ENCODE results near the gene CCBE1.
"Not testable (repeated sequence)": the region's sequence is repeated elsewhere in the genome, so short reads cannot be mapped to it uniquely, and the experiment has no call there.

The CCBE1 gene

GRCh38 chr18:59649591-59649990, 47.6 kb downstream of the CCBE1 start:
- Histone ChIP-seq H3K4me3 (ENCODE audit: low read length) (no peak overlapping the region), H3K27ac (ENCODE audit: low read length) (no peak overlapping the region), H3K36me3 (ENCODE audit: control insufficient read depth, low read depth, low read length) (no peaks in the 10 kb centered on the region), H3K4me1 (ENCODE audit: control insufficient read depth, low read depth, low read length) (peaks cover 4% of the 10 kb centered on the region), H3K9ac (ENCODE audit: low read length) (no peak overlapping the region), H3K9me3 (ENCODE audit: control insufficient read depth, low read depth, low read length) (no peaks in the 10 kb centered on the region), H3K27me3 (ENCODE audit: control insufficient read depth, insufficient read depth, low read length) (no peaks in the 10 kb centered on the region)

- H3K4me3 ChIP-seq (ENCODE audit: low read length); H3K27ac ChIP-seq (ENCODE audit: low read length); H3K9ac ChIP-seq (ENCODE audit: low read length); H3K27me3 ChIP-seq (ENCODE audit: control insufficient read depth, insufficient read depth, low read length); H3K9me3 ChIP-seq (ENCODE audit: control insufficient read depth, low read depth, low read length); H3K4me1 ChIP-seq (ENCODE audit: control insufficient read depth, low read depth, low read length); H3K36me3 ChIP-seq (ENCODE audit: control insufficient read depth, low read depth, low read length): not testable (repeated sequence)
Observed at GRCh38 chr18:59648469-59648868, 48.8 kb downstream of the CCBE1 start.

- Histone ChIP-seq H3K27me3 (ENCODE audit: control insufficient read depth, insufficient read depth, low read length) (no peaks in the 10 kb centered on the region), H3K9me3 (ENCODE audit: control insufficient read depth, low read depth, low read length) (no peaks in the 10 kb centered on the region), H3K4me3 (ENCODE audit: low read length) (no peak overlapping the region), H3K27ac (ENCODE audit: low read length) (no peak overlapping the region), H3K4me1 (ENCODE audit: control insufficient read depth, low read depth, low read length) (peaks cover 8% of the 10 kb centered on the region), H3K9ac (ENCODE audit: low read length) (no peak overlapping the region), H3K36me3 (ENCODE audit: control insufficient read depth, low read depth, low read length) (no peaks in the 10 kb centered on the region)
Observed at GRCh38 chr18:59646963-59647307, 50.3 kb downstream of the CCBE1 start.

- H3K27me3 ChIP-seq (ENCODE audit: control insufficient read depth, insufficient read depth, low read length): no peaks in the 10 kb centered on the region
- H3K4me3 ChIP-seq (ENCODE audit: low read length): no peak overlapping the region
- no peaks in the 10 kb centered on the region for H3K36me3 ChIP-seq (ENCODE audit: control insufficient read depth, low read depth, low read length)
- no peak overlapping the region for H3K9ac ChIP-seq (ENCODE audit: low read length)
- H3K27ac ChIP-seq (ENCODE audit: low read length): no peak overlapping the region
- H3K4me1 ChIP-seq (ENCODE audit: control insufficient read depth, low read depth, low read length): peaks cover 8% of the 10 kb centered on the region
- no peaks in the 10 kb centered on the region for H3K9me3 ChIP-seq (ENCODE audit: control insufficient read depth, low read depth, low read length)
Observed at GRCh38 chr18:59646228-59646962, 50.8 kb downstream of the CCBE1 start.

- Histone ChIP-seq H3K27ac (ENCODE audit: low read length) (no peak overlapping the region), H3K9me3 (ENCODE audit: control insufficient read depth, low read depth, low read length) (no peaks in the 10 kb centered on the region), H3K4me1 (ENCODE audit: control insufficient read depth, low read depth, low read length) (peaks cover 10% of the 10 kb centered on the region), H3K36me3 (ENCODE audit: control insufficient read depth, low read depth, low read length) (no peaks in the 10 kb centered on the region), H3K9ac (ENCODE audit: low read length) (no peak overlapping the region), H3K27me3 (ENCODE audit: control insufficient read depth, insufficient read depth, low read length) (no peaks in the 10 kb centered on the region), H3K4me3 (ENCODE audit: low read length) (no peak overlapping the region)
Observed at GRCh38 chr18:59643740-59644139, 53.5 kb downstream of the CCBE1 start.

GRCh38 chr18:59640721-59641120, 56.5 kb downstream of the CCBE1 start:
- Histone ChIP-seq H3K27me3 (ENCODE audit: control insufficient read depth, insufficient read depth, low read length) (no peaks in the 10 kb centered on the region), H3K4me3 (ENCODE audit: low read length) (no peak overlapping the region), H3K36me3 (ENCODE audit: control insufficient read depth, low read depth, low read length) (no peaks in the 10 kb centered on the region), H3K4me1 (ENCODE audit: control insufficient read depth, low read depth, low read length) (peaks cover 10% of the 10 kb centered on the region), H3K9ac (ENCODE audit: low read length) (no peak overlapping the region), H3K27ac (ENCODE audit: low read length) (no peak overlapping the region), H3K9me3 (ENCODE audit: control insufficient read depth, low read depth, low read length) (no peaks in the 10 kb centered on the region)

- Histone ChIP-seq H3K36me3 (ENCODE audit: control insufficient read depth, low read depth, low read length) (no peaks in the 10 kb centered on the region), H3K9me3 (ENCODE audit: control insufficient read depth, low read depth, low read length) (no peaks in the 10 kb centered on the region), H3K9ac (ENCODE audit: low read length) (no peak overlapping the region), H3K27ac (ENCODE audit: low read length) (no peak overlapping the region), H3K27me3 (ENCODE audit: control insufficient read depth, insufficient read depth, low read length) (no peaks in the 10 kb centered on the region), H3K4me1 (ENCODE audit: control insufficient read depth, low read depth, low read length) (peaks cover 10% of the 10 kb centered on the region), H3K4me3 (ENCODE audit: low read length) (no peak overlapping the region)
Observed at GRCh38 chr18:59639821-59640220, 57.4 kb downstream of the CCBE1 start.

GRCh38 chr18:59639136-59639535, 58.1 kb downstream of the CCBE1 start:
- no peak overlapping the region for H3K27ac ChIP-seq (ENCODE audit: low read length)
- no peaks in the 10 kb centered on the region for H3K36me3 ChIP-seq (ENCODE audit: control insufficient read depth, low read depth, low read length)
- H3K27me3 ChIP-seq (ENCODE audit: control insufficient read depth, insufficient read depth, low read length): no peaks in the 10 kb centered on the region
- H3K4me3 ChIP-seq (ENCODE audit: low read length): no peak overlapping the region
- H3K4me1 ChIP-seq (ENCODE audit: control insufficient read depth, low read depth, low read length): peaks cover 13% of the 10 kb centered on the region
- H3K9ac ChIP-seq (ENCODE audit: low read length): no peak overlapping the region
- H3K9me3 ChIP-seq (ENCODE audit: control insufficient read depth, low read depth, low read length): no peaks in the 10 kb centered on the region

GRCh38 chr18:59633961-59634485, 63.2 kb downstream of the CCBE1 start:
- Histone ChIP-seq H3K4me3 (ENCODE audit: low read length) (no peak overlapping the region), H3K9me3 (ENCODE audit: control insufficient read depth, low read depth, low read length) (no peaks in the 10 kb centered on the region), H3K4me1 (ENCODE audit: control insufficient read depth, low read depth, low read length) (peaks cover 8% of the 10 kb centered on the region), H3K9ac (ENCODE audit: low read length) (no peak overlapping the region), H3K27me3 (ENCODE audit: control insufficient read depth, insufficient read depth, low read length) (no peaks in the 10 kb centered on the region), H3K36me3 (ENCODE audit: control insufficient read depth, low read depth, low read length) (no peaks in the 10 kb centered on the region), H3K27ac (ENCODE audit: low read length) (no peak overlapping the region)

GRCh38 chr18:59633317-59633716, 63.9 kb downstream of the CCBE1 start:
- Histone ChIP-seq H3K4me3 (ENCODE audit: low read length) (no peak overlapping the region), H3K4me1 (ENCODE audit: control insufficient read depth, low read depth, low read length) (peaks cover 8% of the 10 kb centered on the region), H3K9ac (ENCODE audit: low read length) (no peak overlapping the region), H3K36me3 (ENCODE audit: control insufficient read depth, low read depth, low read length) (no peaks in the 10 kb centered on the region), H3K27me3 (ENCODE audit: control insufficient read depth, insufficient read depth, low read length) (no peaks in the 10 kb centered on the region), H3K9me3 (ENCODE audit: control insufficient read depth, low read depth, low read length) (no peaks in the 10 kb centered on the region), H3K27ac (ENCODE audit: low read length) (no peak overlapping the region)

- Histone ChIP-seq H3K9me3 (ENCODE audit: control insufficient read depth, low read depth, low read length) (no peaks in the 10 kb centered on the region), H3K4me1 (ENCODE audit: control insufficient read depth, low read depth, low read length) (peaks cover 8% of the 10 kb centered on the region), H3K9ac (ENCODE audit: low read length) (no peak overlapping the region), H3K4me3 (ENCODE audit: low read length) (no peak overlapping the region), H3K27ac (ENCODE audit: low read length) (no peak overlapping the region), H3K36me3 (ENCODE audit: control insufficient read depth, low read depth, low read length) (no peaks in the 10 kb centered on the region), H3K27me3 (ENCODE audit: control insufficient read depth, insufficient read depth, low read length) (no peaks in the 10 kb centered on the region)
Observed at GRCh38 chr18:59631583-59632181, 65.5 kb downstream of the CCBE1 start.

GRCh38 chr18:59629894-59630293, 67.3 kb downstream of the CCBE1 start:
- Histone ChIP-seq H3K27me3 (ENCODE audit: control insufficient read depth, insufficient read depth, low read length) (no peaks in the 10 kb centered on the region), H3K9ac (ENCODE audit: low read length) (no peak overlapping the region), H3K36me3 (ENCODE audit: control insufficient read depth, low read depth, low read length) (no peaks in the 10 kb centered on the region), H3K27ac (ENCODE audit: low read length) (no peak overlapping the region), H3K9me3 (ENCODE audit: control insufficient read depth, low read depth, low read length) (no peaks in the 10 kb centered on the region), H3K4me1 (ENCODE audit: control insufficient read depth, low read depth, low read length) (peaks cover 8% of the 10 kb centered on the region), H3K4me3 (ENCODE audit: low read length) (no peak overlapping the region)

All from iPS-18a (cell line).